ENCODE measurements around the gene PNMA5.
A peak's percentile ranks its signal among the peaks of the same experiment; 100 is the strongest.

The PNMA5 gene

DNA sequence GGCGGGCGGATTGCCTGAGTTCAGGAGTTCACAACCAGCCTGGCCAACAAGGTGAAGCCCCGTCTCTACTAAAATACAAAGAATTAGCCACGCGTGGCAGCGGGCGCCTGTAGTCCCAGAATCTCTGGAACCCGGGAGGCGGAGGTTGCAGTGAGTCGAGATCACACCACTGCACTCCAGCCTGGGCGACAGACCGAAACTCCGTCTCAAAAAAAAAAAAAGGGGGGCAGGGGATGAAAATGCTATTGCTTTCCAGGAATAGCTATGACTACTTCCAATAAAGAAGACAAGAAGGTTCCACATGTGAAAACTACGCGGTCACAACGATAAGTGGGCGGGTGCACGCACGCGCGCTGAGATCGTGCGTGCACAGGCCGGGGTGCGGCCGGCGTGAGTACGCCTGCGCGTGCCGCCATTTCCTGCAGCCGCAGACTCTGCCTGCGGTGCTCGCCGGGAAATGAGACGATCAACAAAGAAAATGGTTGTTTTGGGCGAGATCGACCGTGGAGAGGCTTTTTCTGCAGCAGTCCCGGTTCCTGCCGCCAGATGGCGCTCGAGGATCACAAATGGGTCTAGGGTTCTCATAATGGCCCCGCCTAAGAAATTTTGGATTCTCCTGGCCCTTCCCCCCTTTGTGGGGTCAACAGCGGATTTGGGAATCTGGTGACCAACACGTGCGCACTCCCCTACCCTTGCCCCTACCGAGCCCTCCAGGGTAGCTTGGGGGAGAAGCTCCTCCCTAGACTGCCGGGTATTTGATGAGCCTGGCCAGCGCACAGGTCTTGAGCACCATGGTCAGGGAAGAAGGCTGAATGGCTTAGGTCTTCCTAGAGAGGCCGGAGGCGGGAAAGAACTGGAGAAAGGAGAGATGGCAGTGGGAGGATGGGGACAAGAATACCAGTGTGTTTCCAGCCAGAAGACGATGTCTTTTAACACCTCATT, 35.1 kb downstream of the PNMA5 start:
- peak; percentile 95 for DNase-seq

DNA sequence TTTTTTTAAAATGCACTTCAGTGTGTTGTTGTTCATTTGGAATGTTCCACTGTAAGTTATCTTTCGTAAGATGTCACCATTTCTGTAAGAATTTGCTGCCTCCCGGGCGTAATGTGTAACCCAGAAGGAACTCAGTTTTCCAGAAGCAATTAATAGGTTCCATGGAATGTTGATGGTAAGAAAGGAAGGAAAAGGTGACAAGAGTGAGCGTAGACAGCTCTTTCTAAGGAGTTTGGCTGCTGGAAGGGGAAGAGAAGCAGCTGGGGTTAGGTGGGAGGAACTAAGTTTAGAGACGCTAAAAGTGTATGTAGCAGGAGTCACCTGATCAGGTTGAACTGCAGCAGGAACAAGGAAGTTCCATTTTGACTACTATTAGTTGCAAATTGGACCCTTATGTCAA, 35.9 kb downstream of the PNMA5 start:
- DNase-seq: no peak

DNA sequence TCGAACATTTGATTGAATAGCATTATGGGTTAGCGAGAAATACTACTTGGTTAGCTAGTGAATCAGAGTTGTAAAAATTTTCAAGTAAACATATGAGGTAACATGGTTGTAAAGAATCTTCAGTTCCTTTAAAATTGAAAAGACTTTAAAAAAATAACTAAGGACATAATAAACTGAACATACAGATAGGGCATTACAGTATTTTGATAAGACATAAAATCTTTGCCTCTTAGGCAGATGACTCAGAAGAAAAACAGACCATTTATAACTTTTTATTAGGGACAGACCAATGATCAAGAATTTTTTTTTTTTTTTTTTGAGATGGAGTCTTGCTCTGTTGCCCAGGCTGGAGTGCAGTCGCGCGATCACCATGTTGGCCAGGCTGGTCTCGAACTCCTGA, 43.1 kb downstream of the PNMA5 start:
- no peak for DNase-seq

- DNase-seq: no peak
Observed at GRCh38 chrX:152949114-152949513, 44.8 kb downstream of the PNMA5 start.

DNA sequence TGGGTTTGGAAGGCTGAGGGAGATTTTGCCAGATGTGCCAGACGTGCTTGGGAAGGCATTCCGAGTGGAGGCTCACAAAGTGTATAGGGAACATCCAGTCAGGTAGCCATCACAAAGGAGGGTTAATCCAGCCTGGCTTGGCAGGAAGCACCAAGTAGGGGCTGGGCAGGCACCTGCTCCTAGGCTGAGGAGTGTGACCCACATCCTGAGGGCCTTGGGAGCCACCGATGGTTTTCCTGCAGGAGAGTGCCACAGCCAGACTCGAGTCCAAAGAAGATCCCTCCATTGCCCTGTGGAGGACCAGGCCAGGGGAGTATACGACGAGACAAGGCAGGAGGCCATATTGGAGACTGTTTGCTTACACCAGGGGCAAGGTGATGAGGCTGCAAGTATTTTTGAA, 47.2 kb downstream of the PNMA5 start:
- no peak for DNase-seq

GRCh38 chrX:152945021-152945979, 48.6 kb downstream of the PNMA5 start:
- no peak for DNase-seq

GRCh38 chrX:152943826-152944225, 50.1 kb downstream of the PNMA5 start:
- no peak for DNase-seq

DNA sequence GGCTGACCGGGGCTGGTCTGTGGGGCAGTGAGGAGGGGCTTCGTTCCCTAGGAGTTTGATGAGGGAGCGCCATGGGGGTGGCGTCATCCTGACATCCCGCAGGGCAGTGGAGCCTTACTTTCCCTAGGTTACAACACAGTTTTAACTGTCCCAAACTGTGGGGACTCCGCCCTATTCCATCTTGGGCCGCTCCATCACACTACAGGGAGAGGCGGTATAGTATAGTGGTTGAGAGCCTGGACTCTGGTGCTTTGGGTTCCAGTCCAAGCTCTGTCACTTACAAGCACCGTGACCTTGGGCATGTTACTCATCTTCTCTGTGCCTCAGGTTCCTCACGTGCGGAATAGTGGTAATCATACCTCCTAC, 51.9 kb downstream of the PNMA5 start:
- no peak for DNase-seq

DNA sequence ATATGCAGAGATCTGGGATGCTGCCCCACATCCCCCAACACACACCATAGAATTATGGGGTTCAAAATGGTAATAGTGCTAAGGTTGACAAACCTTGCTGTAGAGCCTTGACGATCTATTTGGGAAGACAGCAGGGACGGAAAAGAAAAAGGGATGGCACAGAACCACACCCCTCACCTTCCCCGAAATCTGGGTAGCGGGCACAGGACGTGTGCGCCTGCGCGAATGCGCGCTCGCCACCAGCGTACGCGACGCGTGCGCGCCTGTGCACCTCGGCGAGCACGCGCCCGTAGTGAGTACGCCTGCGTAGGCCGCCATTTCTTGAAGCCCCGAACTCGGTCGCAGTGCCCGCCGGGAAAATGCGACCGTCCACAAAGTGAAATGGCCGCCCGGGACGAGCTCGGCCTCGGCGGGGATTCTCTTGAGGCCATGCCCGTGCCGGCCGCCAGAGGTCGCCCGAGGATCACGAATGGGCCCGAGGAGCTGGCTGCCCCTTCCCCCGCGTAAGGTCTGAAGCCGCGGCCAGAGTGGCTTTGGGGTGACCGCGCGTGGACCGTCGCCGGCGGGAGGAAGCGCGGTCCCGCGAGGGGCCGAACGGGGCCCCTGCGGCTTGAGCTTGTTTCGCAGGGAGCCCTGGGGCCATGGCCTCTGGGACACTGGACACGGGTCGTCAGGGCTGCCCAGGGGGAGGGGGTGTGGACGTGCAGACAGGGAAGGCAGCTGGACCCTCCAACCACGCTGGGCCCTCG, 52.4 kb downstream of the PNMA5 start:
- peak; percentile 92 for DNase-seq
